Nephron (organoid): ENCODE measurements around the gene ACACB.

ENCODE experiments used
- H3K27ac Mint-ChIP-seq, 3 experiments: 2 replicates each; pipeline ENCODE4 v1.8.0; 2020; ENCODE audit warnings: mixed read lengths in 3 of 3, mild to moderate bottlenecking in 2 of 3, moderate library complexity in 1 of 3
- H3K27me3 Mint-ChIP-seq: 2 replicates; pipeline ENCODE4 v1.8.0; 2021; ENCODE audit warnings: low read depth, mild to moderate bottlenecking, moderate library complexity, mixed read lengths
- H3K36me3 Mint-ChIP-seq: 2 replicates; pipeline ENCODE4 v1.8.0; 2020; ENCODE audit warnings: low read depth, mixed read lengths
- H3K4me1 Mint-ChIP-seq: 2 replicates; pipeline ENCODE4 v1.8.0; 2020; ENCODE audit warnings: mixed read lengths
- H3K4me3 Mint-ChIP-seq, 3 experiments: 2 replicates each; pipeline ENCODE4 v1.8.0; 2020; ENCODE audit warnings: mild to moderate bottlenecking in 3 of 3, mixed read lengths in 3 of 3, moderate library complexity in 2 of 3
- H3K9me3 Mint-ChIP-seq: 2 replicates; pipeline ENCODE4 v1.8.0; 2020; ENCODE audit warnings: mixed read lengths
- CTCF ChIP-seq, 3 experiments: fragments of 200-600 bp; sonication (generic); IDR thresholded peaks; one replicate each; pipeline ENCODE4 v1.5.0; 2021; ENCODE audit warnings: antibody characterized with exemption in 3 of 3; ENCODE audit not compliant: unreplicated experiment in 3 of 3

The ACACB gene

GRCh38 chr12:109185441-109185840 is 69.1 kb downstream of the ACACB start:
- no peak overlapping the region for H3K27ac Mint-ChIP-seq
- H3K27me3 Mint-ChIP-seq, result no peaks in the 10 kb centered on the region
- no peaks in the 10 kb centered on the region for H3K9me3 Mint-ChIP-seq
- peaks cover 58% of the 10 kb centered on the region for H3K36me3 Mint-ChIP-seq
- no peak overlapping the region for H3K4me3 Mint-ChIP-seq
- TF ChIP-seq CTCF (IDR thresholded peaks at IDR 0.05; ENCODE audit: unreplicated experiment in 3 of 3), result no peak
- H3K4me1 Mint-ChIP-seq, result no peaks in the 10 kb centered on the region

- Mint-ChIP-seq H3K27me3 (no peaks in the 10 kb centered on the region), H3K36me3 (peaks cover 53% of the 10 kb centered on the region), H3K9me3 (no peaks in the 10 kb centered on the region), H3K27ac (no peak overlapping the region), H3K4me3 (no peak overlapping the region), H3K4me1 (no peaks in the 10 kb centered on the region)
- no peak for TF ChIP-seq CTCF (IDR thresholded peaks at IDR 0.05; ENCODE audit: unreplicated experiment in 3 of 3)
These were observed 70.7 kb downstream of the ACACB start for GRCh38 chr12:109186993-109187653.

- H3K9me3 Mint-ChIP-seq, result no peaks in the 10 kb centered on the region
- TF ChIP-seq CTCF (IDR thresholded peaks at IDR 0.05; ENCODE audit: unreplicated experiment in 3 of 3), result no peak
- no peaks in the 10 kb centered on the region for H3K4me1 Mint-ChIP-seq
- no peaks in the 10 kb centered on the region for H3K27me3 Mint-ChIP-seq
- H3K36me3 Mint-ChIP-seq, result peaks cover 42% of the 10 kb centered on the region
- no peak overlapping the region for H3K4me3 Mint-ChIP-seq
- no peak overlapping the region for H3K27ac Mint-ChIP-seq
These were observed 71.8 kb downstream of the ACACB start for GRCh38 chr12:109188108-109188712.

GRCh38 chr12:109189291-109189690 is 72.9 kb downstream of the ACACB start:
- Mint-ChIP-seq H3K9me3 (no peaks in the 10 kb centered on the region), H3K27me3 (no peaks in the 10 kb centered on the region), H3K27ac (no peak overlapping the region), H3K4me1 (no peaks in the 10 kb centered on the region), H3K36me3 (peaks cover 35% of the 10 kb centered on the region), H3K4me3 (no peak overlapping the region)
- no peak for TF ChIP-seq CTCF (IDR thresholded peaks at IDR 0.05; ENCODE audit: unreplicated experiment in 3 of 3)

GRCh38 chr12:109191621-109192250 is 75.3 kb downstream of the ACACB start:
- TF ChIP-seq CTCF (IDR thresholded peaks at IDR 0.05; ENCODE audit: unreplicated experiment in 3 of 3), result no peak
- no peaks in the 10 kb centered on the region for H3K4me1 Mint-ChIP-seq
- no peaks in the 10 kb centered on the region for H3K27me3 Mint-ChIP-seq
- H3K36me3 Mint-ChIP-seq, result peaks cover 37% of the 10 kb centered on the region
- no peak overlapping the region for H3K27ac Mint-ChIP-seq
- H3K4me3 Mint-ChIP-seq, result no peak overlapping the region
- H3K9me3 Mint-ChIP-seq, result no peaks in the 10 kb centered on the region
